ENCODE data around the gene COP1.
"Not testable (repeated sequence)": the region's sequence is repeated elsewhere in the genome, so short reads cannot be mapped to it uniquely, and the experiment has no call there.

COP1 gene

DNA sequence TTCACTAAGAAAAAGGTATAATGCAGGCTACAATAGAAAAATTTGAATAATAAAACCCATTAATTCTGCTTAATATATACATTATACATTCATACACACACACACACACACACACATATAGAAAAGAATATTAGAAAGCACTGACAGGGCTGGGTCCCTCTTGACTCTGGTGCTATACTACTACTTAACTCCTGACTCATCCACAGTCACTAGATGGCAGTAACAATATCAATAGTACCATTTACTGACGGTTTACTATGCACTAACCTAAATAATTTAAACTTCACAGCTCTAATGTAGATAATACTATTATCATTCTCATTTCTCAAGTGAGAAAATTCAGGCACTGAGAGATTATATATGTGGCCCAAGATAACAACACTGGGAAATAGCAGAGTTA is 87.5 kb downstream of the COP1 start:
- no peak for DNase-seq

DNA sequence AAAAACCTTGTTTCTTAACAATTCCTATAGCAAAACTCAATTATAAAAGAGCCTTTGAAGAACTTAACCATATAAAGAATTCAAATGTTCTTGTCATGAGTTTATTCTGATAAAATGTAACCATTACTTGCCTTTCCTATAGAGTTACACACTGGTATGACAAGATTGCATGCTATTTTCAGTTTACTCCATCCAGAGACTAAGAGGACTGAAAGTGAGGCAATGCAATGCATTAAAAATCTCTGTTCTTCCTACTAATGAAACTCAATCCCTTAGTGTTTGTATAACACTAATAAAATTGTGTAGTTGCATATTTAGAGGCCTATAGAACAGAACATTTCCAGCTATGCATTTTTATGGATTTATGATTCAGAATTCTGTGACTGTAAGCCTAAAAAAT is 88.1 kb downstream of the COP1 start:
- no peak for DNase-seq

DNA sequence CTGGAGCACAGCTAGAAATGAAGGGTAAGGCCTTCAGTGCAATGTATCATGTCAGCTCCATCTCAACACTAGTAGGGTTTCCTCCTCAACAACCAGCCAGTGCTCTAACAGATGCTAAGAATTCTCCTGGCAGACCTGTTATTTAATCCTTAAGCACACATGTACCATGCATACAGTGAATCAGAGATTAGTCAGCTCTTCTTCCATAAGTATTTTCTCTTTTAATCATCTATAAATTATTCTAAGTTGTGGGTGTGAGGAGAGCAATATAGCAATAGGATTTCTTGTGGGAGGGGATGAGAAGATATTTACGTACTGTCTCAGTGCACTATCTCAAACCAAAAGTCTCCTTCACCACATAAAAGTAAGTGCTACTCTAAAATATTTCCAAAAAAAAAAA is 95.3 kb downstream of the COP1 start:
- DNase-seq = peak in 1 of 2 experiments; percentile 35

DNA sequence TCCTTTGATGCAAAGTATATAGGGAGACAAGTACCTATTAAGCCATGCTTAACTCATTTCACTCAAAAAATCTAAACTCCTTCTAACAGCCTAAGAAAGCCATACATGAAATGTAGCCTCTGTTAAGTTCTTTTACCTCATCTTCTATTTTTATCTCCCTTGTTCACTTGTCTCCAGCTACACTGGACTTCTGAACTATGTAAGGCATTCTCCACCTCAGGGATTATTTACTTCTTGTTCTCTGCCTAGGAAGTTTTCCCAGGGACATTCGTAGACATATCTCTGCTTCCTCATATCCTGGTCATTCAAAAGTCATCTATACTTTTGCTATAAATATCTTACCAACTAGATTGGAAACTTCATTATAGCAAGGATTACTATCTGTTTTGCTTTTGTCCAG is 96.9 kb downstream of the COP1 start:
- DNase-seq = no peak

DNA sequence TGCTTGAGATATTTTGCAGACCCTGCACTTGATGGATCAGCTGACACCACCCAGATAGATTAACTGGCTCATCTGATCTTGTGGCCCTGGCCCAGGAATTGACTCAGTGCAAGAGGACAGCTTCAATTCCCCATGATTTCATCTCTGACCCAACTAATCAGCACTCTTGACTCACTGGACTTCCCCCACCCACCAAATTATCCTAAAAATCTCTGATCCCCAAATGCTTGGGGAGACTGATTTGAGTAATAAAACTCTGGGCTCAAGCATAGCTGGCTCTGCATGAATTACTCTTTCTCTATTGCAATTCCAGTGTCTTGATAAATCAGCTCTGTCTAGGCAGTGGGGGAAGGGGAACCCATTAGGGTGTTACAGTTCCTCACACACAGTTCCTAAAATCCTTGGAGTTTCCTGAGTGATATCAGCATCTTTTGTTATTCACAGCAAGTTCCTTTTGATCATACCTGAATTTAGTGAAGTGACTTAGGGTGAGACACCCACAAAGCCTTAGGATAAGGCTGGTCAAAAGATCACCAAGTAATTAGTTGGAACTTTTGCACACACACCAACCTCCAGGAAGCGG is 104.2 kb downstream of the COP1 start:
- no peak for DNase-seq

DNA sequence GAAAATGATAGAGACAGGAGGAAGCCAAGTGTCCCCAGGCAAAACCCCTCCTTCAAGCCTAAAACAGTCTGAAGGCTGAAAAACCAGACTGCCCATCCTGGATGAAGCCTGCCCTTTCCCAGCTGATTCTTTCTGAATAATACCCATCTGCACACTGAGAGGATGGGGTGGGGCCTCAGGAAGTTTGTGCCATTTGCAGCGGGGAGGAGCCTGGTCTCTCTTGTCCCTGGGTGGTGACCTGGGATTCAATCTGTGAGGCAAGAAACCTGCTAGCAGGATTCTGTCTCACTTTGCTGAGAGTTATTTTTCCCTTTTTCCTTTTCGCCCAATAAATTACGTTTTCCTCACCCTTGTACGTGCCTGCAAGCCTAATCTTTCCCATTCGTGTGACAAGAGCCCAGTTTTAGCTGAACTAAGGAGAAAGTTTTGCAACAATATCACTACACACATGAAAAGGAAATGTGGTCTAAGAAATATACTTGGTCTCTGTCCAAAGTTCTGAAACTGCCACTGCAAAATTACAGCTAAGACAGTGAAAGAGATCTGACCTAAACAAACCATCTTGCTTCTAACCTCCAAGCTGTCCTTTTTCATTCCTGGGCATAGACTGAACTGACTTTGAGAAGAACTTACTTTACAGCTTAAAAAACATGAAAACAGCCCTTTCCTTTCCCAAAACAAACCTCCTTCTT is 105.0 kb downstream of the COP1 start:
- DNase-seq = no peak

DNA sequence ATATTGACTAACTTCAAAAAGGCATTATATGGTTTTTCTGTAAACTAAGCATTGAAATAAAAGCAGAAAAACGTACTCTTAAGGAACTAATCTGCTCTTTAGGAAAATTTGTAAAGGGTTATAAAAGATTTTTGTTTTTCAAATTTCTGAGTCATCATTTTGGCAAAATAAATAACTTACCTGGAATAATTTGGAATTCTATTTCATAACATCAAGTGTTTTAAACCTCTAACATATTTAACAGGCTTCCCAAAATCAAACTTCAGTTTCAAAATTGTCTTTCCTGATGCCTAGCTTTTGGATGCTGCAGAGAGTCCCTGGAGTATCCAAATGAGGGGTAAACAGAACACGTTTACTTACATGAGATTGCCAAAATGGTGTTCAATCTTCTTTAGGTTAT is 108.5 kb downstream of the COP1 start:
- DNase-seq = no peak

DNA sequence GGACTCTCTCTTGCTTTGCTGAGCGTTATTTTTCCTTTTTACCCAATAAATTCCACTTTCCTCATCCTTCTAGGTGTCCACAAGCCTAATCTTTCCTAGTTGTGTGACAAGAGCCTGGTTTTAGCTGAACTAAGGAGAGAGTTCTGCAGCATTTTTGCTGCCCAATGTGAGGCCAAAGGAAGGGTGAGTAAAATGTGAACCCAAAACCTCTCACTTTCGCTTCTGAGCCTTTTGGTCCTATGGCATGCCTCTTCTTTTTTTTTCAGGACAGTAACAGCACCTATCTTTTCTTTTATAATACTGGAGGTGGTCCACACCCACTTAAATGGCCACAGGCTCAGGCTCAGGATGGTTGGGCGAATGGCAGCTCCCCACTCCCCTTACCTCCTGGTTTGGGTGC is 111.1 kb downstream of the COP1 start:
- DNase-seq = no peak

DNA sequence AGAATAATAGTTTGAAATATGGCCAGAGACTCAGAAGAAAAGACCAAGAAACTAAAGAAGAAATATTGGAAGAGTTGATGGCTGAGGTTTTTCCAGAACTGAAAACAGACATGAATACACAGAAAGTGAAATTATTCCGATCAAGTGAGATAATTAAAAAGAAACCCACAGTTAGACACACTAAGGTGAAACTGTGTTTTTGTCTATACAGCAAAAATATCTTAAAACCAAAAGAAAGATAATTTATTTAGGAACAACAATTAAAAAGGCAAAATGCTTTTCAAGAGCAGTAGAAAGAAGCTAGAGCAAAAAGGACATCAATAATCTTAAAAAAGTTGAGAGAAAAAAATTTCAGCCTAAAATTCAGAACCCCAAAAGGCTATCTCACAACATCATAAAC is 116.3 kb downstream of the COP1 start:
- DNase-seq = no peak

DNA sequence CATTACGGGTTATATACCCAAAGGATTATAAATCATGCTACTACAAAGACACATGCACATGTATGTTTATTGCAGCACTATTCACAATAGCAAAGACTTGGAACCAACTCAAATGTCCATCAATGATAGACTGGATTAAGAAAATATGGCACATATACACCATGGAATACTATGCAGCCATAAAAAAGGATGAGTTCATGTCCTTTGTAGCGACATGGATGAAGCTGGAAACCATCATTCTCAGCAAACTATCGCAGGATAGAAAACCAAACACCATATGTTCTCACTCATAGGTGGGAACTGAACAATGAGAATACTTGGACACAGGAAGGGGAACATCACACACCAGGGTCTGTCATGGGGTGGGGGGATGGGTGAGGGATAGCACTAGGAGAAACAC is 119.3 kb downstream of the COP1 start:
- not testable (repeated sequence) for DNase-seq

DNA sequence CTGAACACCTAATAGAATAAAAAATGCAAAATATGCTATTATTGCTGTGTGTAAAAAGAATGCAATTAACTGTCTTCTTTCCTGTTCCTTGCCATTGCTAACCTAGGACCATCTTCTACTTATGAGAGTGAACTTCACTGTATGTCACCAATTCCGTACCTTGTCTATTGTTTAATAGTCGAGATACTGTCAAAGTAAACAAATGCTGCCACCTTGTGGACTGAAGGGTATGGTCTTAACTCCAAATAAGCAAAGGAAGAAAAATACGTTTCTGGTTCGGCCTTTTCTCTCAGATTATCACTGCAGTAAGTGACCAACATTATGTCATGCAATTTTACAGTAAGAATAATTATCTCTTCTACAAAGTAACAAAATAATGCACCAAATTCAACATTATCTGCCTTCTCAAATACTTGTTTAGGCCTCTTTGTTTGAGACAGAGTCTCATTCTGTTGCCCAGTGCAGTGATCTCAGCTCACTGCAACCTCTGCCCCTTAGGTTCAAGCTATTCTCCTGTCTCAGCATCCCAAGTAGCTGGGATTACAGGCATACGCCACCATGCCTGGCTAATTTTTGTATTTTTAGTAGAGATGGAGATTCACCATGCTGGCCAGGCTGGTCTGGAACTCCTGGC is 133.4 kb downstream of the COP1 start:
- peak; percentile 49 to 70 for DNase-seq

DNA sequence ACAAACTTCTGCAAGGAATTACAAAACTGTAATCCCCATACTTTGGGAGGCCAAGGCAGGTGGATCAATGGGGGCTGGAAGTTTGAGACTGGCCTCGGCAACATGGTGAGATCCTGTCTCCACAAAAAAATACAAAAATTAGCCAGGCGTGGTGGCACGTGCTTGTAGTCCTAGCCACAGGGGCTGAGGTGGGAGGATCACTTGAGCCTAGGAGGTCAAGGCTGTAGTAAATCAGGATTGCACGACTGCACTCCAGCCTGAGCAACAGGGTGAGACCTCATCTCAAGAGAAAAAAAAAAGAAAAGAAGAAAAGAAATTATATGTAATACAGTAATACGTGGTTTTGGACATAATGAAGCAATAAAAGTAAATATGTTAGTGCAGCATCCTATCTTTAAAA is 138.2 kb downstream of the COP1 start:
- DNase-seq = no peak

DNA sequence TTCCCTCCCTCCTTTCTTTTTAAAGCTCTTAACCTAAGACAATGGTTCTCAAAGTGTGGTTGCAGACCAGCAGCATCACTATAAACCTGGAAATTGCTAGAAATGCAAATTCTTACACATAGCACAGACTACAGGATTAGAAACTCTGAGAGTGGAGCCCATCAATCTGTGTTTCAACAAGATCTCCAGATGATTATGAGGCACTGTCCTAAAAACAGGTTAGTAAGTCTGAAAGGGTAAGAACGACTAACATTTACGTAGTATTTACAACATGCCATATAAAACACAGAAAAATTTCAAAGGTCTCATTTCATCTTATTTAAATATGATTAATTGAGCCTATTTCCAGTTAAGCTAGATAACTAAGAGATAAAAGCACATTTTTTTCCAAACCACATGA is 138.8 kb downstream of the COP1 start:
- no peak for DNase-seq

DNA sequence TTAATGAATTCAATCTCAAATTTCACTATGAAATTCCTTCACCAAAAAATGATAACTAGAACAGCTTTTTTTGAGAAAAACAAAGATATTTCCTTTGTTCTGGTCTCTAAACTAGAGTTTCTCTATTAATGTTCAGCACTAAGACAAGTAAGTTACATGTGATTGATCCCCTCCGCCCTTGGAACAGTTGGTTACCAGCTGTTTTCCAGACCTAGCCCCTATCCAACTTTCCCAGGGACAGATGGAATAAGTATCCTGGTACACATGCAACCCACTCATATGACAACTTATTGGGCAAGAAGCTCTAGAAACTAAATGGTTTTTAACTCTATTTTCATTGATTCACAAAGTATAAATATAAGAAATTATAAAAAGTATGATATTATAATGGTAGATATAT is 140.4 kb downstream of the COP1 start:
- DNase-seq = peak; percentile 8 to 46

DNA sequence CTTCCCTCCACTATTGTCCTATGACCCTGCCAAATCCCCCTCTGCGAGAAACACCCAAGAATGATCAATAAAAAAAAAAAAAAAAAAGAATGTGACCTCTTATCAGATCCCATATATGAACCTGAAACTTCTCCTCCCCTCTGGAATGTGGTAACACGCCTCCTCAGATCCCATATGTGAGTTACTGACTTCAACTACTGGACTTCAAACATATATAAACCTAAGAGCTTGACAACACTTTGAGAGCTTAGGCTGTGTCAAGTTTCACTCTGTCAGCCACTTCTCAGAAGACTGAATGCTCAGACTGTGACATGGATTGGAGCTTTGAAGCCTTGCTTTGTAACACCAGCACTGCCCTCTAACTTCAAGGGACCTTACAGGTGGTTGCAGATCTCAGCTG is 148.4 kb downstream of the COP1 start:
- peak in 1 of 2 experiments; percentile 42 for DNase-seq

DNA sequence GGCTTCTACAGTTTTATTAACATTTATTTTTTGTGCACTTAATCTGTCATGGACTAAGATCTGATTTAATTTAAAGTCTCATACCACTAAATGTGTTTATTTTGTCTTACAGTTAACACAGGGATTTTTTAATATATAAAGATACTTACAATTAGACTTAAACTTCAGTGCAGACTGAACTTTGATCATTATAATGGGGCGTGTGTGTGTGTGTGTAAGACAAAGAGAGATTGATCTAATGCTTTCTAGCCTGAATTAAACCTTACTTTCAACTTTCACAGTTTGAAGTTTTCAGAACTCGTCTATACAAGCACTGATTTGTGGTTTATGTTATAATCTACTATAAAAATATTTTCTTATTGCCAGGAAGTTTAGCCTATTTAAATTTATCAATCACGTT is 150.8 kb downstream of the COP1 start:
- no peak for DNase-seq

DNA sequence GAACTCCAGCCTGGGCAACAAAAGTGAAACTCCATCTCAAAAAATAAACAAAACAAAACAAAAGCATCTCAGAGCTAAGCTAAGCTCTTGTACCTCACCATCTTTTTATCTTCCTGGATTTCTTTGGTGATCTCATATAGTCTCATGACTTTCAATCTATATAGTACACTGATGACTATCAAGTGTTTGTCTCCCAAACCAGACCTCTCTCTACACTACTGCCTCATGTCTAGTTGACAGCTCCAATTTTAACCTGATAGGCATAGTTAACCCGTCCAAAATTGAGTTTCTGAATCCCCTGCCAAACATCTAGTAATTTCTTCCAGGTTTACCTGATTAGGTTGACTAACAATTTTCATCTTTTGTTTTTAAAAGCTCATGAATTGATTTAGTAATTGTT is 151.7 kb downstream of the COP1 start:
- no peak for DNase-seq

DNA sequence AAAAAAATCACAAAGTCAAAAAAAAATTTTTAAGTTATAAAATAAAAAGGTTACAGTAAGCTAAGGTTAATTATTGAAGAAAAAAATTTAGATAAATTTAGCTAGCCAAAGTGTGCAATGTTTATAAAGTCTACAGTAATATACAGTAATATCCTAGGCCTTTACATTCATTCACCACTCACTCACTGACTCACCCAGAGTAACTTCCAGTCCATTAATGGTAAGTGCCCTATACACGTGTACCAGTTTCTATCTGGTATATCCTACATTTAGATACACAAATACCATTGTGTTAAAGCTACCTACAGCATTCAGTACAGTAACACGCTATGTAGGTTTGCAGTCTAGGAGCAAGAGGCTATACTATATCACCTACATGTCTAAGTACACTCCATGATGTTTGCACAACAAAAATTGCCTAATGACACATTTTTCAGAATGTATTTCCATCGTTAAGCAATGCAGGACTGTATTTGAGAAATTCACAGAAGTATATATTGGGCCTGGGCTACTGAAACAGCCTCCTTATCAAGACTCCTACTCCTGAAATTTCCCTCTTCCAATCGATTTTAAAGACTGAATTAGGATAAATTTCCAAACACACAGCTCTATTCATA is 155.1 kb downstream of the COP1 start:
- DNase-seq = no peak

DNA sequence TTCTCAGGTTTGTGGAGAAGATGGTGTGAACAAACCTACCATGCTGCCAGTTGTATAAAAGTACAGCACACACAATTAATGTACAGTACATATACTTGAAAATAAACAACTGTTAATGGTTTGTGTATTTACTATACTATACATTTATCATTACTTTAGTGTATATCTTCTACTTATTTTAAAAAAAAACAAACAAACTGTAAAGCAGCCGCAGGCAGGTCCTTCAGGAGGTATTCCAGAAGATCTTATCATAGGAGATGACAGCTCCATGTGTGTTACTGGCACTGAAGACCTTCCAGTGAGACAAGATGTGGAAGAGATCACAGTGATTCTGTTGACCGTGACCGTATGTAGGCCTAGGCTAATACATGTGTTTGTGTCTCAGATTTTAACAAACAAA is 155.7 kb downstream of the COP1 start:
- no peak for DNase-seq

DNA sequence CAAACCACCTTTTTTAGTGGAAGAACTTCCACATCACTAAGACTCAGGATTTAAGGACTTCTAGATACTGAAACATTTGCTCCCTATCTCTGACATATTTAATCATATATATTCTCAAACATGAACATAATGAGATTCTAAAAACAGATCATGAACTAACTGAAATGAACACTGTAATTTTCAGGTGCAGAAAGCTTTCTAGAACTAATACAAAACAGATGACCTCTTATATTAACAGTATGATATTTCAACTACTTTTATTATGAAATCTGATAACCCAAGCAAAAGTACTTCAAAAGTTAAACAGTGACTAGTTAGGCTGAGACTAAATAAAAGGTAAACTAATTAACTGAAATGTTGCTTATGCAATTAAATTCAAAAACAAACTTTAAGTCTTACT is 157.5 kb downstream of the COP1 start:
- DNase-seq = no peak

DNA sequence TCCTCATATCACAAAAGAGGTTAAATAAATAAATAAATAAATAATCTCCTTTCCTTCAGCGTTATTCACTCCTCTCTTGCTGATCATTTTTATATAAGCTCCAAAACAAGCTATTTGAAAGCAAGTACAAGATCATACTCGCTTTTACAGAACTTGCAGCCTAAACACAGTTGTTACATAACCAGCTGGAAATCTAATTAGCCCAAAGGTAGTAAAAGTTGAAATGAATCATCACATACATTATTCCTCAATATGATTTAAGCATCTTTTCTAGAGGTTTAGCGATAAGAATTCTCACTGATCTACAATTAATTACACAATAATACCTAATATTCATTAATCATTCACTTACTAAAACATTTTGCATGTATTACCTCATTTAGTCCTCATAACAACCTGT is 160.2 kb downstream of the COP1 start:
- DNase-seq = no peak

DNA sequence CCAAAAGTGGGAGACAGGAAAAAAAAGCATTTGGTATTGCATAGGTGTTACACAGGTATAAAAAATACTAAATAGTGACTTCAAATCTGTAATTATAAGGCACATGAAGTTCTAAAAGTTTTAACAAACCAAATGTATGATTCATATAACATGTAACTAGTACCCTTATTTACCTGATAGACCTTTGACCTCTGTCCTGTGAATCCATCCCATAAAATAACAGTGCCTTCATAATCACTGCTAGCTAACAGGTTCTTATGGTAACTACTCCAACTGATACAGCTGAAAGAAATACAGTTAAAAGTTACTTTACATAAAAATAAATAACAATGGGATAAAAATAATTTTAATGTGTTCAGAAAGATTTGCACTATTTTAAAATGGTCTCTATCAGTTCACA is 163.5 kb downstream of the COP1 start:
- no peak for DNase-seq

DNA sequence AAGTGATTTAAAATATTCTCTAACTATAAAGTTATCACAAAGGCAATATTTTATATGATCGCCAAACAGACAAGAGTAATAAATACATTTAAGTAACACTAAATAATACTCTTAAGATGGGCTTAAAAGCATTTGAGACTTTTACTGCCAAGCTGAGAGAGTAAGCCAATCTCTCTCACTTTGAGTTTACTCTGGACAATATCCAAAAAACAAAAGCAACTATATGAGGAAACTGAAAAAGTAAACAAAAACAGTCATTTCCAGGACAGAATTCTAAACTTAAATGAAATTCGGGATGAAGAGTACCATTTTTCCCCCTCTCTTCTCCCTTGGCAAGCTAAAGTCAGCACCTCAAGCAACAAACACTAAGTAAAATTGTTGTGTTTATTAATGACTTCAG is 173.2 kb downstream of the COP1 start:
- DNase-seq = no peak

DNA sequence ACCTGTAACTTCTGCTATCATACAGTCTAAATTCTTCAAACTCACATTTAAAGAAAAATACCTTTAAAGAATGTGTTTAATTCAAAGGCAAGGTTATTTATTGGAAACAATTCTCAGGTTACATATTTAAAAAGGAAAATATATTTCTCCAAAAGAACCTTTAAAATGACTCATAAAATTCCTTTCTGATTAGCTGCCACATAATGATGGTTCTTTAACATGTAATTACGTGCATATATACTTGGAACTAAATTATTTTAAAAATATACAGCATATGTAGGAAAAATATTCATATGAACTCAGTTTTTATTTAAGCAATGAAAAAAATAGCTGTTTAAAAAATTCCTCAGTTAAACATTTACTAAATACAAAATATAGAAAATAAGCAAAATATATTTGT is 173.6 kb downstream of the COP1 start:
- DNase-seq = no peak
